ELR (cell line): ENCODE results near the gene VAMP8.
"Not testable (repeated sequence)": the region's sequence is repeated elsewhere in the genome, so short reads cannot be mapped to it uniquely, and the experiment has no call there.

Source experiments
- DNase-seq: peaks from one replicate; pipeline ENCODE4 v3.0.0-alpha.2; 2015; ENCODE audit warnings: low read depth

Gene VAMP8

DNA sequence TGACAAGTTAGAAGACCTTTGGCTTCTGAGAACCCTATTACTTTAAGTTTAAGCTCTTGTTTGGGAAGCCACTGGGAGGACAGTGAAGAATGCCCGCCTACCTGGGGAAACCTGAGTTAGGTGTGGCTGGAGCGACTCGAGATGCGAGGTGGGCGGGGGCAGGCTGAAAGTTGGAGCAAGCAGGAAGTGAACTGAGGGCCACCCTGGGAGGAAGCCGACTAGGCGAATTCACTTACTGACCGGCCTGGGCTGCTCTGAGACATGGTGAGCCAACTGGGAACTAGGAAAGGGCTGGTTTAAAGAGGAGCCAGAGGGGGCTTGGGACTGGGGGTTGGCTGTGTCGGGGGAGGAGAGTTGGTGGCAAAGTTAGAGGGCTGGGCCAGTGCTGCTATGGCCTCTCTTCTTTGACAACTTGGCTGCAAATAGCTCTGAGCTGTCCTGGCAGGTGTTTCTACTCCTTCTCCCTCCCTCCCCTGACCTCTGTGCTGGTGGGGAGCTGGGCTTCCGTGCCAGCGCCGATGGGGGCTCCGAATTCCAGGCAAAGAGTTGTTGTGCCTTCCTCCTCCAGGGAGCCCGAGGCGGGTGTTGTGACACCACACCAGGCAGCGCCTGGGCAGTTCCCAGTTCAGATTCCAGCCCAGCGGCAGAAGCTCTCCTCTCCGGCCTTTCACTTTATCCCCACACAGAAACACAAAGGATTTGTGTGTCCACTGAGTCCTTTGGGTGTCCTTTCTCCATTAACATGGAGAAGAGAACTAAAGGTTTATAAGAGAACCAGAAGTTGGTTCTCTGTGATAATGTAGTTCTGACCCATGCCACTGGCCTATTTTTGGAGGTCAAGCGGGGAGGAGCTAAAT lies at the start of gene VAMP8:
VAMP8 (plus strand) TSS at position 201 of the 857 bp plus-strand sequence; CDS start at position 262, 61 bp downstream.
- no peak for DNase-seq

- no peak for DNase-seq
Observed at GRCh38 chr2:85527787-85528186, 49.6 kb upstream of the VAMP8 start.

DNA sequence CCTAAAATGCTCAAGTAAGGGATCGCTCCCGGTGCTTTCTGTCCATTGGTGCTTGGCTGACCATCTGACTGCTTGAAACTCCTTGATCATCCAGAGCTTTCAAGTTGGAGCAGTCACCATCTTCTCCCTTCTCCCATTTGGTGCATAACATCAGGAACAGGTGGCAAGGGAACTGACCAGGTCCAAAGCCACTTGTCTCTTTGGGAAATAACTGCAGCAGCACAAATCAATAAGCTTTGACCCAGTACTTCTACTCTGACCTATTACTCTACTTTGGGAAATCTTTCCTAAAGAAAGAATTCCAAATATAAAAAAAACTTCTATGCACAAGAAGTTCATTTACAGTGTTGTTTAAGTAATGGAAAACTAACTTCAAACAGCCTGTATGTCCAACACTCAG lies 49.0 kb upstream of the VAMP8 start:
- DNase-seq: no peak

DNA sequence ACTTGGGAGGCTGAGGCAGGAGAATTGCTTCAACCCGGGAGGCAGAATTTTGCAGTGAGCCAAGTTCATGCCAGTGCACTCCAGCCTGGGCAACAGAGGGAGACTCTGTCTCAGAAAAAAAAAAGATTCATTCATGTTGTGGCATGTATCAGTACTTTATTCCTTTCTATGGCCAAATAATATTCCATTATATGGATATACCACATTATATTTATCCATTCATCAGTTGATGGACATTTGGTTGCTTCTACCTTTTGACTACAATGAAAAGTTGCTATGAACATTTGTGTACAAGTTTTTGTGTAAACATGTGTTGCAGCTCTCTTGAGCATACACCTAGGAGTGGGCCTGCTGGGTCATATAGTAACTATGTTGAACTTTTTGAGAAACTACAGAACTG lies 47.6 kb upstream of the VAMP8 start:
- no peak for DNase-seq

DNA sequence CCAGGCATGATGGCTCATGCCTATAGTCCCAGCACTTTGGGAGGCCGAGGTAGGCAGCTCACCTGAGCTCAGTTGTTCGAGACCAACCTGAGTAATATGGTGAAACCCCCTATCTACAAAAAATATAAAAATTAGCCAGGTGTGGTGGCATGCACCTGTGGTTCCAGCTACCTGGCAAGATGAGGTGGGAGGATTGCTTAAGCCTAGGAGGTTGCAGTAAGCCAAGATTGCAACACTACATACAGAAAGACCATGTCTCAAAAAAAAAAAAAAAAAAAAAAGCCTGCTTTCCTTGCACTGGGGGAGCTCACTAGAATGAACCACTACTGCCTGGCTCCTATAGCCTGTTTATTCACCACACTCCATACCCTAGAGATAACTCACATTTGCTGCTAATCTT lies 45.8 kb upstream of the VAMP8 start:
- DNase-seq: no peak

- DNase-seq: no peak
Observed at GRCh38 chr2:85534099-85534498, 43.3 kb upstream of the VAMP8 start.

- no peak for DNase-seq
Observed at GRCh38 chr2:85534881-85535280, 42.5 kb upstream of the VAMP8 start.

GRCh38 chr2:85536479-85536878 lies 40.9 kb upstream of the VAMP8 start:
- peak; percentile 92 for DNase-seq

DNA sequence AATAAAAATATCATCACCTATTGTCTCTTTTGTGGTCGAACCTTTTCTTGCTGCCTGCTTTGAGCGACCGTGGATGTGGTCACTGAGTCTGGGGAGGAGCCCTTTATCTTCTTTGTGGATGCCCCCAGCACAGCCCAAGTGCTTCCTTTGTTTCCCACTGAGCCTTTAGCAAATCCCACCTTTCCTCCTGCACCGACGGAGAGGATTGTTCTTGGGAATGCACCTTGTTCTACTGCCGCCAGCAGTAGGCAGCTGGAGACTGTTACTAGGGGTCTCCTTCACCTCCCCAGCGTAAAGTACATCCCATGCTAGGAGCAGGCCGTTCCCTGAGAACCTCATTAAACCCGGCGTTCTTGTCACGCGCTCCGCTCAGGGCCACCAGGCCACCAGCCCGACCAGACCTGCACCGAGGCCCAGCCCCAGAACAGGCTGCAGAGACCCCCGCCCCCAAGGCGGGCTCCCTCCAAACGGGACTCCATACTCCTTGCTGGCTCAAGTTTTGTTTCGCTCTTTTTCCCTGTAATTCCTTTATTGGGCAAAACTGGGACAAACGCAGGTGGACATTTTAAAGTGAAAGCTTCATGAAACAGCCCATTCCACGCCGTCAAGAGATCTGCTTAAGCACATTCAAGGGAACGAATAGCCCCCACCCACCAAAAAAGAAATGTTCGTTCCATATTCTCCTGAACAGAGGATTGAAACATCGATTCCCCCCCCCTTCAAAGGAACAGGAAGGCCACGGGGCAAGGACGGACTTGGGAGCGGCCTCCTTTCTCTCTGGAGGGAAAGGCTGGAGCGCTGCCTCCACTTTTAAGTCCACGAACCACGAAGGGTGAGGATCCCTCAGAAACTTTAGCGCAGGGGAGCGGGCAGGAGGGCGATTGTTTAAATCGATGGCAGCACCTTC lies 39.5 kb upstream of the VAMP8 start:
- peak; percentile 64 for DNase-seq

- DNase-seq: peak; percentile 95
Observed at GRCh38 chr2:85538507-85539360, 38.7 kb upstream of the VAMP8 start, which contains the start of gene MAT2A. Gene MAT2A, plus strand, starts transcription at chr2:85539168. Its CDS starts 120 bp downstream, at chr2:85539288.

DNA sequence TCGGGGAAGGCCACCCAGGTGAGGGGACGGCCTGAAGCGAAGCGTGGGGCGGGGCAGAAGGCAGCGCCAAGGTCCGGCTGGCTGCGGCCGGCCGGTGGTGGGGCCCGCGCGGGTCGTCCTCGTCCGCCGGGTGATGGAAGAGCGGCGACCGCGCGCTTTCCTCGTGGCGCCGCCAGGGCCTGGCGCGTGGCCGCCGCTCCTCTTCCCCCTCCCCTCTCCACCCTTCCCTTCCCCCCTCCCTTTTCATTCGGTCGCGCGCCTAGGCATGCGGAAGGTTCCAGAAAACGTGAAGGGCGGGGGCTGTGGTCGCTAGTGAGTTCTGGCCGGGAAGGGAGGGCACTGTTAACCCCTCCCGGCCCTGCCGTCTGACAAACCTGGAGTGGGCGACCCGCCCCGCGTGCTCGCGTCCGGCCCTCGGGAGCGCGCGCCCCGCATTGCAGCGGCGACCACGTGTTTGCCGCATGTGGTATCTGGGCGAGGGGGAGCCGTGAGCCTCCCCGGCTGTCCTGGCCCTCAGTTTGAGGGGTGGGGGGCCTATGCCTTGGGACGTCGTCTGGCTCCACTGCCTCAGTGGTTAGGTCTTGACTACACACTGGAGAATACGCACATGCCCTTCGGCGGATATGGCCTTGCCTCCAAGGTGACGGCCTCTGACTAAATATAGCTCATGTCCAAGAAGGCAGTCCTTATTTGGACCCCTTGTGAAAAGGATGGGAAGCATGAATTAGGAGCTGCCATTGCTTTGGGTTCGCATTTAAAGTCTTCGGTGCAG lies 37.8 kb upstream of the VAMP8 start:
- peak; percentile 70 for DNase-seq

- peak; percentile 41 for DNase-seq
Observed at GRCh38 chr2:85540133-85540648, 37.2 kb upstream of the VAMP8 start.

DNA sequence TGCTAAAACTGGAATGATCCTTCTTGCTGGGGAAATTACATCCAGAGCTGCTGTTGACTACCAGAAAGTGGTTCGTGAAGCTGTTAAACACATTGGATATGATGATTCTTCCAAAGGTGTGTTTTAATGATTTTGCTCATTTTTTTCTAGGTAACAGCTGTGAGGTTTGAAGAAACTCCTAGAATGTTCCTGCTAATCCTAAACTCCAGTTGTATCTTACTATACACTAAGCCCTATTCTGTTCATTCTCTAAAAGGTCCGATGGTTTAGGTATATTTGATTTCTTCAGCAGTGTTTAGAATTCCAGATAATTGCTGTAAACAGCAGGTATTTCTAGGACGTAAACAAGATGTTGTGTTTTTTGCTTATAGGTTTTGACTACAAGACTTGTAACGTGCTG lies 36.1 kb upstream of the VAMP8 start:
- DNase-seq: no peak

DNA sequence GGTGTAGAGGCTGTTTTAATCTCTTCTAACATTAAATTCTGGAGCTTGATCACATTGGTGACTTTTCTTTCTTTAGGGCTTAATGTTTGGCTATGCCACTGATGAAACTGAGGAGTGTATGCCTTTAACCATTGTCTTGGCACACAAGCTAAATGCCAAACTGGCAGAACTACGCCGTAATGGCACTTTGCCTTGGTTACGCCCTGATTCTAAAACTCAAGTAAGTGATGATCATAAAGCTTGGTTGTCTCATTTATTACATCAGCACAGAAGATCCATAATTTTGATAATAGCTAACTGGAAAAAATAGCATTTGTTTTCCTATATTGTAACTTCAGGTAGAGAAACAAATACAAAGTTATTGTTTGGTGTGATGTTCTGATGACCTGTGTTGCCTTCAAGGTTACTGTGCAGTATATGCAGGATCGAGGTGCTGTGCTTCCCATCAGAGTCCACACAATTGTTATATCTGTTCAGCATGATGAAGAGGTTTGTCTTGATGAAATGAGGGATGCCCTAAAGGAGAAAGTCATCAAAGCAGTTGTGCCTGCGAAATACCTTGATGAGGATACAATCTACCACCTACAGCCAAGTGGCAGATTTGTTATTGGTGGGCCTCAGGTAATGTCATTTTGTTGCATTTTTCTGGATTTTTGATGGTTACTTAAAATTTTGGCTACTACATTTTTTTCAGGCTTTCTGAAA lies 35.5 kb upstream of the VAMP8 start:
- DNase-seq: no peak

GRCh38 chr2:85542777-85543176 lies 34.6 kb upstream of the VAMP8 start:
- DNase-seq: no peak

DNA sequence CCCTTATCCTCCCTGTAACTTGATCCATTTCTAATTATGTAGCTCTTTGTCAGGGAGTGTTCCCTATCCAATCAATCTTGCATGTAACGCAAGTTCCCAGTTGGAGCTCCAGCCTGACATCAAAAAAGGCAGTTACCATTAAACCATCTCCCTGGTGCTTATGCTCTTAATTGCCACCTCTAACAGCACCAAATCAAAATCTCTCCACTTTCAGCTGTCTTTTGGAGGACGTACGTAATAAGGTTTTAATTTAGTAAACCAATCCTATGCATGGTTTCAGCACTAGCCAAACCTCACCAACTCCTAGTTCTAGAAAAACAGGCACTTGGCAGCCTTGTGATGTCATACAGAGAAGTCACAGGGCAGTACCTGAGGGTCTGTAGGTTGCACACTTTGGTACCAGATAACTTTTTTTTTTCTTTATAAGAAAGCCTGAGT lies 33.1 kb upstream of the VAMP8 start:
- DNase-seq: not testable (repeated sequence)

- DNase-seq: not testable (repeated sequence)
Observed at GRCh38 chr2:85544915-85545779, 32.2 kb upstream of the VAMP8 start.

DNA sequence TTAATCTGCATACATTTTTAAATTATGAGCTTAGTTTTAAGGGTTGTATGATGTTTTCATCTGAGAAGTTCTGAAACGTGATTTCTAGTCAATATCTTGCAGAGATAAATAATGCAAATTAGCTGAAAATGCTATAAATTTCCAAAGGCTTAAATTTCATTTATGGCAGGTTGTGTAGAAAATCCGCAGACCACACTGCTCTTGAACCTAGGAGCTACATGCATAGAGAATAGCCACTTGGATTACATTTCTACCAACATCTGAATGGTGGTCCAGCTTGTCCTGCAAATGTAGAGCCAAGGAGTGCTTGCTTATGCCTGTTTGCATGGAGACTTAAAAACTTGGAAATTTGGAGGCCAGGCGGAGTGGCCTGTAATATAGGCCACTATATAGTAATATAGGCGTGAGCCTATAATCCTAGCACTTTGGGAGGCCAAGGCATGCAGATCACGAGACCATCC lies 31.6 kb upstream of the VAMP8 start:
- peak; percentile 38 for DNase-seq
